GM12873 (cell line): Measurements from ENCODE around the gene GPX3.

Experiments
- TF ChIP-seq, protein P1 (sequence below): IDR thresholded peaks from 2 replicates; pipeline ENCODE4 v1.5.1; 2012; ENCODE audit warnings: low read depth, mild to moderate bottlenecking, moderate library complexity, low read length, control low read depth; ENCODE audit not compliant: insufficient read depth; ENCODE audit errors: missing control alignments

The GPX3 gene

DNA sequence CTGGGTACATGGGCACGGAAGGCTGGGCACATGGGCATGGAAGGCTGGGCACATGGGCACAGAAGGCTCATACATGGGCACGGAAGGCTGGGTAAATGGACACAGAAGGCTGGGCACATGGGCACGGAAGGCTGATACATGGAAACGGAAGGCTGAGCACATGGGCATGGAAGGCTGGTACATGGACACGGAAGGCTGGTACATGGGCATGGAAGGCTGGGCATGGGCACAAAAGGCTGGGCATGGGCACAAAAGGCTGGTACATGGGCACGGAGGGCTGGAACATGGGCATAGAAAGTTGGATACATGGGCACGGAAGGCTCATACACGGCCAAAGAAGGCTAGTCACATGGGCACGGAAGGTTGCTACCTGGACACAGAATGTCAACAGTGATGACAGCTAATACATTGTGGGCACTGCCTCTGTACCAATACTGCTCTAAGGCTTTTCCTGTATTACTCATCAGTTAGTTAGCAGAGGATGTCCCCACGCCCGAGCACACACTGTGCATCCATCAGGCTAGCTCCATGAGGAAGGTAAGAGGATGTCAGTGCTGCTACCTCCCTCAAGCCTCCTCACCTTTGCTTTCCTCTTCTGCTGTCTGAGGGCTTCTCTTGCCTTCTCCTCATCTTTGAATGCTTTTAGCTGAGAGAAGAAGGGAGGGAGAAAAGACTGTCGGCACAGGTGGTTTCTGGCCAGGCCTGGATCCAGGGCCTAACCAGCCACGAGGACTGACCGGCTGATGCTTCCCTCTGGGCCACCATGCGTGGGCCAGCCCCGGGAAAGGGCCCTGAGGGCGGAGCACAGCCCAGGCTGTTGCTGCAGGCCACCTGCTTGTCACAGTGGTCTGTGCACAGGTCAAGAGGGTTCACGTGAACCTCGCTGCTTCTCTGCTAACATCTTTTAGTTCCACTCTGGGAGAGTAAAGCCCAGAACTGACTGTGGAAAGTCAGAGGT, 14.3 kb downstream of the GPX3 start:
- TF ChIP-seq, protein P1, sequence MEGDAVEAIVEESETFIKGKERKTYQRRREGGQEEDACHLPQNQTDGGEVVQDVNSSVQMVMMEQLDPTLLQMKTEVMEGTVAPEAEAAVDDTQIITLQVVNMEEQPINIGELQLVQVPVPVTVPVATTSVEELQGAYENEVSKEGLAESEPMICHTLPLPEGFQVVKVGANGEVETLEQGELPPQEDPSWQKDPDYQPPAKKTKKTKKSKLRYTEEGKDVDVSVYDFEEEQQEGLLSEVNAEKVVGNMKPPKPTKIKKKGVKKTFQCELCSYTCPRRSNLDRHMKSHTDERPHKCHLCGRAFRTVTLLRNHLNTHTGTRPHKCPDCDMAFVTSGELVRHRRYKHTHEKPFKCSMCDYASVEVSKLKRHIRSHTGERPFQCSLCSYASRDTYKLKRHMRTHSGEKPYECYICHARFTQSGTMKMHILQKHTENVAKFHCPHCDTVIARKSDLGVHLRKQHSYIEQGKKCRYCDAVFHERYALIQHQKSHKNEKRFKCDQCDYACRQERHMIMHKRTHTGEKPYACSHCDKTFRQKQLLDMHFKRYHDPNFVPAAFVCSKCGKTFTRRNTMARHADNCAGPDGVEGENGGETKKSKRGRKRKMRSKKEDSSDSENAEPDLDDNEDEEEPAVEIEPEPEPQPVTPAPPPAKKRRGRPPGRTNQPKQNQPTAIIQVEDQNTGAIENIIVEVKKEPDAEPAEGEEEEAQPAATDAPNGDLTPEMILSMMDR: no peak

DNA sequence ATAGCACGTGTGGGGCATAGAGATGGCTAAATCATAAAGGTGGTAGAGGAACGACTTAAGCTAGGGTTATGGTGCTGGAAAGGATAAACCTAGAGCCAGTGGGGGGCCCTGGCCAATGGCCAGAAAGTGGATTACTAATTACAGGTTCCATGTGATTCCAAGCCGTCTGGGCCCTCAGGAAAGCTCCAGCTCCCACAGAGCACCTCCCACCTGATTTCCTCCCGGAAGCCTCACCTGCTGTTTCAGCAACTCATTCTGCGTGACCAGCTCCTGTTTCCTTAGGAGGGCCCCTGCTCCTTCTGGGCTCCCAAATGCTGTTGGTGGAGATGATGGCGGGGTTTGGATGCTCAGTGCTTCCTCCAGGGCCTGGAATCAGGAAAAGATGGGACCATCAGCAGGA, 16.2 kb downstream of the GPX3 start:
- TF ChIP-seq, protein P1: no peak

DNA sequence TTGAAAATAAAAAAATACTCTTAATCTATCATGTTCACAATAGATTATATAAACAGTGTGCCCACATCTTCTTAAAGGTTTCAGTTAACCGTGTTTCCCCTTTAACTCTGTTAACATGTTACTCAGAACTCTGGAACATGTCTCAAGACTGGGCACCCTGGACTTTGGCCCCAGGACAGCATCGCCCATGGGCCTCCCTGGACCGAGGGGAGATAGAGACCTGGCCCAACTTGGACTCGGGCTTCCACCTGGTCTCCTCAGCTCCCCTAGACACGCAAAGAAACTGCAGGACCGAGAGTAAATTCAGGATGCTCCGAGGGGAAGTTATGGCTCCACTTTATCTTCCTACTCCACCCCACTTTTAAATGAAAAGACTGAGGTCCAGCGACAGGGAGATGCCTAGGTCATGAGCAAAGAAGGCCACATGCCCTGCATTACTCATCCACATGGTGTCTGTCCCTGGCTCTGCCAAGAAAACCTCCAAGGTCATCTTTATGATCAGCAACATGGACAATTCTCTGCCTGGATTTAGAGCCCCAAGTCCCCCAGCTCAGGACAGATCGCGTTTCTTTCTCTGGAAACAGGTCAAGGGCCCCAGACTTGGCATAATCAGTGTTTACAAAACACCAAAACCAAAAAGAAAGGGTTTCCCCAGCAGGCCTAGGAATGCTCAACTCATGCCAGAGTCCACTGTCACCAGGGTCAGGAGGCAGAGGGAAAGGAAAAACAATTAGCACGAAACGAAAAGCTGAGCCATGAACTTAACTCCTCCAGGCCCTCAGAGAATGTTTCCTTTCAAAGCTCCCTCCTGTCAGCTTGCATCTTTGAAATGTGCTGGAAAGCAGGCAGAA, 17.4 kb downstream of the GPX3 start:
- TF ChIP-seq, protein P1: no peak

DNA sequence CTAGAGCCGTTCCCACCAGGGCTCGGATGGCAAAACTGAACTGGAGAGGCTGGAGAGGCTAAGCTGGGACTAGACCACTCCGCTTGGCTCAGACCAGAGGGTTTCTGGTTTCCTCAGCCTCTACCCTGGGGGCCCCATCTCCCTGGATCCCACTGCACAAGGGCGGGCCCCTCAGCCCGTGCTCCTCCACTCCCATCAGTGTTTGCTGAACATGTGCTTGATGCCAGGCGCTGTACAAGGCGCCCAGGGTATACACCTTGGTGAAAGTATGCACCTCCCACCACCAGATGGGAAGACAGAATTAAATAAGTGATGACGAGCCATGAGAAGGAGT, 18.0 kb downstream of the GPX3 start:
- TF ChIP-seq, protein P1: no peak

DNA sequence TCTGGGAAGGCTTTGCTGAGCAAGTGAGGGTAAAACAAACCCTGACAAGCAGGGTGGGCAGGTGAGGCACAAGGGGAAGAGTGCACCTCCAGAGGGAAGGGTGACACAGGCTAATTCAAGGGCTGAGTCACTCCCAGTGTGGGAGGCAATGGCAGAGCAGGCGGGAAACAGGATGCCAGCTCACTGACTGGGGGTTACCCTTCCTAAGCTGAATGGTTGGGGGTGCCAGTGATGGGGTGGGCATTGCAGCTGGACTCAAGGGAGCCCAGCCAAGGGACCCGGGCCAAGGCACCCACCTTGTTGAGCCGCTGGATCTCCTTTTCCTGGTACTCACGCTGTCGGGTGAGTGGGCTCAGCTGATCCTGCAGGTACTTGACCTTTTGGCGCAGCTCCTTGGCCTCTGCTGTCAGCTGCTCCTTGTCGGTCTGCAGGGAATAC, 18.4 kb downstream of the GPX3 start:
- TF ChIP-seq, protein P1: no peak

DNA sequence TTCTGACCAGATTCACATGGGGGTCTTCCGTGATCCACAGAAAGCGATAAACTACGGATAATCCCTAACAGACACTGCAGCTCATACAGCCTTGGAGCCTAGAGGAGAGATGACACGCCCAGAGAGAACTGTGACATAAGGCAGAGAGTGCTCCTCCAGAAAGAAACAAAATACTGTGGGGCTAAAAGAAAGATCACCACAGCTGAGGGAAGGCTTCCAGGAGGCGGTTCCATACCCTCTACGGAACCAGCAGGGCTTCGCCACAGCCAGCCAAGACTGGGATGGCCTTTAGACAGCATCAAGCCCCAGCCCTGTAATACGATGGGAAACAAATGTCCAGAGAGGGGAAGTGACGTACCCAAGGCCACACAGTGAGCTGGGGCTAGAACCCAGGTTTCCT, 19.3 kb downstream of the GPX3 start:
- TF ChIP-seq, protein P1: no peak

DNA sequence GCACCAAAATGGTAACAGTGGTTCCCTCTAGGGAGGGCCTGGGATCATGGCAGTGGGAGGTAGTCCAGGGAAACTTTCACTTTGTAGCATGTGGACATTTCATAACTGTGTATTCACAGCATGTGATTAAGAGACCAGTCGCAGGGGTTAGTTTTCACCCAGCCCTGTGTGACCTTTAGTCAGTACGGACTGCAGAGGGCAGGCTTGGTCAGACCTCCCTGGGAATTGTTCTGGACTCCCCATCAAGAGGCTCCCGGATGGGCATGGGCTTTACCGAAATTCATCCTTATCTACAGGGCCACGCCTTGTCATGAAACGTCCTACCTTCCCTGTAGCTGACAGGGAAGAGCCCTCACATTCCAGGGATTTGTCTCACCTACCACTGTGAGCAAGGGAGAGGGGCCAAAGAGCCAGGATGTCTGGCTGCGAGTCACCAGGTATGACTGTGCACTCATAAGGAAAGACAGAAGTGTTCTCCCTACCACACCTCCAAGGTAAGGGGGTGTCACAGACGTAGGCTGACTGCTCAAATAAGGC, 19.9 kb downstream of the GPX3 start:
- TF ChIP-seq, protein P1: no peak
